Fibroblast of gingiva (primary cell): ENCODE data around the gene DROSHA.
A peak's percentile ranks its signal among the peaks of the same experiment; 100 is the strongest.
"Not testable (repeated sequence)": the region's sequence is repeated elsewhere in the genome, so short reads cannot be mapped to it uniquely, and the experiment has no call there.

Experiments
- DNase-seq: peaks from one replicate; pipeline ENCODE4 v3.0.0-alpha.2; 2011; ENCODE audit warnings: low read depth

DROSHA gene, protein sequence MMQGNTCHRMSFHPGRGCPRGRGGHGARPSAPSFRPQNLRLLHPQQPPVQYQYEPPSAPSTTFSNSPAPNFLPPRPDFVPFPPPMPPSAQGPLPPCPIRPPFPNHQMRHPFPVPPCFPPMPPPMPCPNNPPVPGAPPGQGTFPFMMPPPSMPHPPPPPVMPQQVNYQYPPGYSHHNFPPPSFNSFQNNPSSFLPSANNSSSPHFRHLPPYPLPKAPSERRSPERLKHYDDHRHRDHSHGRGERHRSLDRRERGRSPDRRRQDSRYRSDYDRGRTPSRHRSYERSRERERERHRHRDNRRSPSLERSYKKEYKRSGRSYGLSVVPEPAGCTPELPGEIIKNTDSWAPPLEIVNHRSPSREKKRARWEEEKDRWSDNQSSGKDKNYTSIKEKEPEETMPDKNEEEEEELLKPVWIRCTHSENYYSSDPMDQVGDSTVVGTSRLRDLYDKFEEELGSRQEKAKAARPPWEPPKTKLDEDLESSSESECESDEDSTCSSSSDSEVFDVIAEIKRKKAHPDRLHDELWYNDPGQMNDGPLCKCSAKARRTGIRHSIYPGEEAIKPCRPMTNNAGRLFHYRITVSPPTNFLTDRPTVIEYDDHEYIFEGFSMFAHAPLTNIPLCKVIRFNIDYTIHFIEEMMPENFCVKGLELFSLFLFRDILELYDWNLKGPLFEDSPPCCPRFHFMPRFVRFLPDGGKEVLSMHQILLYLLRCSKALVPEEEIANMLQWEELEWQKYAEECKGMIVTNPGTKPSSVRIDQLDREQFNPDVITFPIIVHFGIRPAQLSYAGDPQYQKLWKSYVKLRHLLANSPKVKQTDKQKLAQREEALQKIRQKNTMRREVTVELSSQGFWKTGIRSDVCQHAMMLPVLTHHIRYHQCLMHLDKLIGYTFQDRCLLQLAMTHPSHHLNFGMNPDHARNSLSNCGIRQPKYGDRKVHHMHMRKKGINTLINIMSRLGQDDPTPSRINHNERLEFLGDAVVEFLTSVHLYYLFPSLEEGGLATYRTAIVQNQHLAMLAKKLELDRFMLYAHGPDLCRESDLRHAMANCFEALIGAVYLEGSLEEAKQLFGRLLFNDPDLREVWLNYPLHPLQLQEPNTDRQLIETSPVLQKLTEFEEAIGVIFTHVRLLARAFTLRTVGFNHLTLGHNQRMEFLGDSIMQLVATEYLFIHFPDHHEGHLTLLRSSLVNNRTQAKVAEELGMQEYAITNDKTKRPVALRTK (N-terminal part only)

DNA sequence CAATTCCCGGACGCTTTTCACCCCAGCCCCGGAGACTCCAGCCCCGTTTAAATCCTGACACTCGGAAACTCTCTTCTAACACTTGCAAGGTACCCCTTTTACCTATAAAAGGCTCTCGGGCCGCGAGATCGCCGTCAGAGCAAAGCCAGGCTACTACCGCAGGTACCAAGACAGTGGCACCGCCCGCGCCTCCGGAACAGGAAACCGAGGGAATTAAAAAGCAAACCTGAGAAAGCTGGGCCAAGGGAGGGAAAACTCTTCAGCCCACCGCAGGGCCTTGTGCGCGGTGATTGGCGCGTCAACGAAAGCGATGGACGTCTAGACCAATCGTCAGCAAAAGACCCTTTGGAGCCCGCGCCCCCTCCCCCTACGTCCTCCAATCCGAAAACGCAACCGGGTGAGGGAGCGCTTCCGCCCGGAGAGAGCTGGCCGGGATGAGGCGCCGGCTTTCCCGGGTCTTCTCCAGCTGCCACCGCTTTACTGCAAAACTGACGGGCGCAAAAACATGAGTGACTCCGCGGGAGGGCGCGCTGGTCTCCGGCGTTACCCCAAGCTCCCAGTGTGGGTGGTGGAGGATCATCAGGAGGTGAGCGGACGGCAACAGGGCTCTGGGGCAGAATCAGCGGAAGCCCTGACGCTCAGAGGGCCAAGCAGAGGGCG is at the start of gene DROSHA, which contains the start of gene C5orf22:
Gene DROSHA (minus strand): TSS at position 206 of the 660 bp plus-strand sequence. CDS start 3,034 bp downstream, outside the sequence.
Gene C5orf22 (plus strand): TSS at position 414 of the 660 bp plus-strand sequence. CDS start 92 bp downstream, at position 506.
- DNase-seq: peak; percentile 95

GRCh38 chr5:31579558-31579957 is 47.7 kb upstream of the DROSHA start:
- DNase-seq: no peak

DNA sequence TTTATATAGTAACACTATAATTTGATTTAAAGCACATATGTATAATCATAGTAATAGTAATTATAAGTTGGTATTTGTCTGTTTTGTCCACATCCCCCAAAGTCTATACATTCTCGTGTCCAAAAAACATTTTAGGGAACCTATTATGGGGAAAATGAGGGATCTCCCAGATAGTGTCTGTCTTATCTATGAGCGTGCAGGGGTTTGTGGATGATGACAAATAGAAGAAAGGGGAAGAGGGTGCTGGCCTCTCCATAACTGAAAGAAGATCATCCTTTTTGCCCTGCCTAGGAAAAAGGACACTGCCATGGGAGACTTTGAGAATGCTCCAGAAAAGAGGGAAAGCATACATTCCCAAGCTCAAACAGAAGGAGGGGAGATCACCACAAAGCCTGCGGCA is 45.5 kb upstream of the DROSHA start:
- no peak for DNase-seq

DNA sequence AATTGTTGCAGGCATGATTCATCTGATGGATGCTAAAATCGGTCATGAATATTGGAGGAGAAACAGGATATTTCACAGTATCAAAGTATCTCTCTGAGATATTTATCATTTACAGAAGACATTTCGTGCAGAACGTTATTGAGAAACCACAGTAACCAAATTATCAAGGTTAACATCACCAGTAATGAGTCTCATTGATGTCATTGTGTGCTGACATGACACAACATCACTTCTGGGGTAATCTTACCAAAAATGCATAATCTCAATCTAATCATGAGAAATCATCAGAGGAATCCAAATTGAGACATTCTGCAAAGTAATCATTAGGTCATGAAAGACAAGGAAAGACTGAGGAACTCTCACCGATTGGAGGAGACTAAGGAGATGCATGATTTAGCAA is 42.9 kb upstream of the DROSHA start:
- no peak for DNase-seq

GRCh38 chr5:31573494-31574142 is 41.7 kb upstream of the DROSHA start:
- DNase-seq: no peak

DNA sequence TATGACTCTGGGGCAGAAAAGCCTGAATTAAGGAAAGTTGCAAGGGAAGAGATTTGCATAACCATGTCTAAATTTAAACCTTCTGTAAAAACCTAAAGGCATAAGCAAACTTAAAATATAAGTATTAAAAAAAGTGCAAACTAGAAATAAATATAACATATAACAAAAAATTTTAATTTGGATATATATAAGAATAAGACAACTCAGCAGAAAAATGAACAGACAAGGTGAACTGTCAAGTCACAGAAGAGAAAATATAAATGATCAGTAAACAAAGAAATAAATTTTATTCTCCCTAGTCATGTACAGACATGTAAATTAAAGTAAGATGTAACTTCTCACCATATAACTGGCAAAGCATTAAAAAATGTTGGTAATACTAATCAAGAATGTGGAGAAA is 37.2 kb upstream of the DROSHA start:
- DNase-seq: no peak

GRCh38 chr5:31568302-31568835 is 36.5 kb upstream of the DROSHA start:
- DNase-seq: no peak

DNA sequence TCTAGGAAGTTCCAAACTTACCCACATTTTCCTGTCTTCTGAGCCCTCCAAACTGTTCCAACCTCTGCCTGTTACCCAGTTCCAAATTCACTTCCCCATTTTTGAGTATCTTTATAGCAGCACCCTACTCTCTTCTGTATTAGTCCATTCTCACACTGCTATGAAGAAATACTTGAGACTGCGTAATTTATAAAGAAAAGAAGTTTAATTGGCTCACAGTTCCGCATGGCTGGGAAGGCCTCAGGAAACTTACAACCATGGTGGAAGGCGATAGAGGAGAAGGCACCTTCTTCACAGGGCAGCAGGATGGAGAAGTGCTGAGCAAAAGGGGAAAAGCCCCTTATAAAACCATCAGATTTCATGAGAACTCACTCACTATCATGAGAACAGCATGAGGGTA is 34.5 kb upstream of the DROSHA start:
- not testable (repeated sequence) for DNase-seq

- no peak for DNase-seq
Observed at GRCh38 chr5:31563216-31563615, 31.3 kb upstream of the DROSHA start.

GRCh38 chr5:31561946-31562345 is 30.1 kb upstream of the DROSHA start:
- no peak for DNase-seq

- no peak for DNase-seq
Observed at GRCh38 chr5:31559942-31560341, 28.0 kb upstream of the DROSHA start.

DNA sequence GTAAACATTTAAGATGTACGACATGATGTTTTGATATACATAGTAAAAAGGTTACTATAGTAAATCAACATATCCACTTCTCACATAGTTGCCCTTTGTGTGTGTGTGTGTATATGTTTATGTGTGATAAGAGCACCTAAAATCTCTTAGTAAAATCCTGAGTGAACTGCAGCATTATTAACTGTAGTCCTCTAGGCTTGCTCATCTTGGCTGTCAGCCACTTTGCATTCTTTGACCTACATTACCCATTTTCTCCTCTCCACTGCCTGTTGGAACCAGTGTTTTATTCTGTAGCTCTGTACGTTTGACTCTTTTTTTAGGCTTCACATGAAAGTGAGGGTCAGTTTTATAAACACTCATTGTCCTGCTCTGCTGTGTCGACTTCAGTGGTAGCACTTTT is 24.6 kb upstream of the DROSHA start:
- DNase-seq: peak; percentile 18

DNA sequence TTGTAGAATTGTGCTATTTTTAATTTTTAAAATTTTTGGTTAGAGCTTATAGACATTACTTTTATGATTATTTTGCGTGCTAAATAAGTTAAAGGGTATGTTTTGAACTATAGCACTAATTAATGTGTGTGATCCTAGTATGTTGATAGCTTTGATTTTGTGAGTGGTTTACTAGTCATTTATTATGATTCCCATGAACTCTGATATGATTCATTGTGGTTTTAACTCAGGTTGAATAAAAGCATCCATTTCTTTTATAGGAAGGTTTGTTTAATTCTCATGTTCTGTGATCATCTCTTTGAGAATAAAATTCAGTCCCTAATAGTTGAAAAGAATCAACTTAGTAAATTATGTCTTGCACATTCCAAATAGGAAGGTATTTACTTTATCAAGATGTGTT is 22.7 kb upstream of the DROSHA start:
- no peak for DNase-seq

DNA sequence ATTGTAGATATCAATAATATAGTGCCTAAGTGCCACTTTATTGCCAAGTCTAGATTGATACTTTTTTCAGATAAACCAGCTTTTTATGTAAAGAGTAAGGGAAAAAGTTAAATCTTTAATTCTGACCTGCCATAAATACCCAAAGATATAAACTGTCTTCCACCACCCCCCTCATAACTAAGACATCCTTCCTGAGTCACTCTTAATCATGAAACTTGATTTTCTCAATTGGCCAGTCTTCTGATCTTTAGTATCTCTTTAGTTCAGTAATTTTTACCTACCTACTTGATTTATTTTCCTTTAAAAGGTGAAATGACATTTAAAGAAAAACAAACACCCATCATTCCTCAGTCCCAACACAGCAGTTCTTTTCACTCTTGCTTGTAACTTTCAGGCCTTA is 22.0 kb upstream of the DROSHA start:
- DNase-seq: no peak

DNA sequence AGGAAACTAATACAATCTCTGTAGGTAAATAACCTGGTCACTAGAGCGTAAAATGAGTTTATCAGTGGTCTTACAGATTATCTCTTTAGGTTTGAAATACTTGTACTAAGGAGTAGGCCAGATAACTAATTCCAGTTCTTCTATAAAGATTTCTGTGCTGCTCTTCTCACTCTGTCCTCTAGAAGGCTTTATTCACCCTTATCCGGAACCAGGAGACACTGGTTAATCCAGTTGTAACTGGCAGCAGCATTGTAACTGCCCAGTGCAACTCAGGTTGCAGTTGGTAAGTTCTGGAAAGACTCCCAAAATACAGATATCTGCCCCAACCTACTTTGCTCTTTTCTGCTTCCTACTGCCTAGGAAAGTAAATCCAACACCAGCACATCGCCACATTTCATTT is 20.0 kb upstream of the DROSHA start:
- no peak for DNase-seq

DNA sequence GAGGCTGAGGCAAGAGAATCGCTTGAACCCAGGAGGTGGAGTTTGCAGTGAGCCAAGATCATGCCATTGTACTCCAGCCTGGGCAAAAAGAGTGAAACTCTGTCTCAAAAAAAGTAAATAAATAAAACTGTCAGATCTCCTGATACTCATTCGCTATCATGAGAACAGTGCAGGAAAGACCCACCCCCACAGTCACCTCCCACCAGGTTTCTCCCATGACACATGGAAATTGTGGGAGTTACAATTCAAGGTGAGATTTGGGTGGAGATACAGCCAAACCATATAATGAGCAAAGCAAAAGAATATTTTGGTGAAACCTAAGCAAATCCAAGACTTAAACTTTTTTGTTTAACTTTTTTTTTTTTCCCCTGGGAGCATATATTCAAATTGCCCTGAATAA is 17.2 kb upstream of the DROSHA start:
- DNase-seq: not testable (repeated sequence)

GRCh38 chr5:31537851-31538250 is 6.0 kb upstream of the DROSHA start:
- DNase-seq: peak; percentile 12

DNA sequence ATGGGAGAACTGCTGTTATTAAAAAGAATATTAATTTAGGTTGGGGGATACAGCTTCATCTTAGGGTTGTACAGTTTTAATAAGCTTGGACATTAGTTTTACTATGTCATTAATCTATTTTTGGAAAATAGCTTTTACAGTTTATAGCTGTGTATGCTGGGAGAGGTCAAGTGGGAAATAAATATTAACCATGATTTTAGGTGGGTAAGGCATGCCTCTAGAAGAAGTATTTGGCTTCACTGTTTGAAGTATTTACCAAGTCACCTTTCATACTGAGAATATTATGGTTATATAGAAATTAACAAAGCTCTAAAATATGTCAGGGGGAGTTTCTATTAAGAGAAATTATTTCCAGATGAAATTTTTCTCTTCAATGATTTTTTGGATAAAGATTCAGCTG is 5.5 kb upstream of the DROSHA start:
- DNase-seq: no peak

- DNase-seq: no peak
Observed at GRCh38 chr5:31536873-31537272, 5.0 kb upstream of the DROSHA start.

DNA sequence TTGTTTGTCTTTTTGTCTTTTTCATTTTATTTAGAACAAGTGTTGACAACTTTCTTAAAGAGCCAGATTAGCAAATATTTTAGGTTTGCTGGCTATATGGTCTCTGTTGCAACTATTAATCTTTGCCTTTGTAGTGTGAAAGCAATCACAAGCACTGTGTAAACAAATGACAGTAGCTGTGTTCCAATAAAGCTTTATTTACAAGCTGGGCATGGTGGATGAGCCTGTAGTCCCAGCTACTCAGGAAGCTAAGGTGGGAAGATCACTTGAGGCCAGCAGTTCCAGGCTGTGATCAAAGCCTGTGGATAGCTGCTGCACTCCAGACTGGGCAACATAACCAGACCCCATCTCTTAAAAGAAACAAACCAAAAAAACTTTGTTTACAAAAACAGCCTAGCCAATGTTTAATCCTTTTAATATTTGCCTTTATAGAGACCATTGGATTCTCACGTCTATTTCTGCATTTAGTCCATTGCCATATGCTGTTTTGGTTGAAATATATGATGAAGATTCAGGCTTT is 2.7 kb upstream of the DROSHA start:
- no peak for DNase-seq

DNA sequence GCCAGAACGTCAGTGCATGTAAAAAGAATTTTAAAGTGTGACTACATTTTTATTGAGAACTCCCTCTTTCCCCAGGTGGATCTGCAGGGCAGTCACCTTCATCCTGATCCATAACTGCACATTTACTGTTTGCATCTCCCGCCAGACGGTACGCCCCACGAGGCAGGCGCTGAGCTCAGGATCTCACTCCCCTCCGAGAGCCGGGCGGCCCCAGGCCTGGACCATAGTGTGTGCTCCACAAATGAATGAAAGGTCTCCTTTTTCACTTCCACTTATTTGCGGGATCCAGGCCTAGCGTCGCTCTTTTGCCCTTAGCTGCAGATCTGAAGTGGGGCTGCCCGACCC is 378 bp downstream of the DROSHA start:
- no peak for DNase-seq
